Body of pancreas (tissue), 4 donors: Measurements from ENCODE around the gene TTC13.

Experiments used
- CTCF ChIP-seq, 7 experiments: fragments of 450-650 bp in 4 of 7; fragments of 200-600 bp in 3 of 7; sonication (generic) in 3 of 7; IDR thresholded peaks; one replicate each; pipeline ENCODE4 v1.5.1; 2016 to 2019; ENCODE audit warnings: antibody characterized with exemption in 7 of 7
- POLR2A ChIP-seq, 3 donors: fragments of 450-650 bp; IDR thresholded peaks; one replicate each; pipeline ENCODE4 v1.6.1; 2016; ENCODE audit warnings: antibody characterized with exemption in 3 of 3, mild to moderate bottlenecking in 2 of 3

- TF ChIP-seq CTCF (IDR thresholded peaks at IDR 0.05) (no peak), POLR2A (IDR thresholded peaks at IDR 0.05) (no peak)
These were observed 39.7 kb downstream of the TTC13 start for GRCh38 chr1:230938924-230939368.
